ENCODE measurements around the gene ACACB.

Gene ACACB

DNA sequence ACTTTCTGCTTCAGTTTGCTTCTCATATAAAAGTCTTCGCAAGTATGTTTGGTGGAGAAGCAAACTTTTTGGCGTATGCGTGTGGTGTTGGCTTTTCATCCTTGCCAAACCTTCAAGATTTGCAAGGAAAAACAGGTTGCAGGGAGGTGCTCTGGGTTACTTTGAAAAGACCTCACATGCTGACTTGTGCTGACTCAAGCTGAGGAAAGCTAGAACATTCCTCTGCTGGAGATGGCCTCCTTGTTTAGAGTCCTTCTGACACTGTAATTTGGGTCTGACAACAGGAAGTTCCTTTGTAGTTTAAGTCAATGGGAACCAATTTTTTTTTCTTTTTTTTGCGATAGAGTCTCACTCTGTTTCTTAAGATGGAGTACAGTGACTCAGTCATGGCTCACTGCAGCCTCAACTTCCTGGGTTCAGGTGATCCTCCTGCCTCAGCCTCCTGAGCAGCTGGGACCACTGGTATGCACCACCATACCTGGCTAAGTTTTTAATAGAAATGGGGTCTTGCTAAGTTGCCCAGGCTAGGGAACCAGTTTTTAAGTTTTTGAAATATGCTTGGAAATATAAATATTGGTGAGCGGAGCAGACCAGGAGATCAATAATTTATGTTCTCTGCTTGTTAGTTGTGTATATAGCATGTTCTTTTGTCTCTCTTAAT, 2.6 kb upstream of the ACACB start:
- no peaks in the 10 kb centered on the region for H3K9me3 ChIP-seq
- peaks cover 14% of the 10 kb centered on the region for H3K36me3 ChIP-seq
- TF ChIP-seq CTCF (IDR thresholded peaks at IDR 0.05; ENCODE audit: low read depth, low read length) = no peak
- DNase-seq = no peak
- no peaks in the 10 kb centered on the region for H3K27me3 ChIP-seq
- no peak overlapping the region for H3K4me3 ChIP-seq (ENCODE audit: low read depth, low read length)
- peaks cover 10% of the 10 kb centered on the region for H3K4me1 ChIP-seq

- Histone ChIP-seq H3K27me3 (no peaks in the 10 kb centered on the region), H3K4me3 (ENCODE audit: low read depth, low read length) (no peak overlapping the region), H3K4me1 (peaks cover 10% of the 10 kb centered on the region), H3K9me3 (no peaks in the 10 kb centered on the region), H3K36me3 (peaks cover 9% of the 10 kb centered on the region)
- DNase-seq = no peak
- TF ChIP-seq CTCF (IDR thresholded peaks at IDR 0.05; ENCODE audit: low read depth, low read length) = no peak
Observed at GRCh38 chr12:109114644-109115043, 1.7 kb upstream of the ACACB start.

DNA sequence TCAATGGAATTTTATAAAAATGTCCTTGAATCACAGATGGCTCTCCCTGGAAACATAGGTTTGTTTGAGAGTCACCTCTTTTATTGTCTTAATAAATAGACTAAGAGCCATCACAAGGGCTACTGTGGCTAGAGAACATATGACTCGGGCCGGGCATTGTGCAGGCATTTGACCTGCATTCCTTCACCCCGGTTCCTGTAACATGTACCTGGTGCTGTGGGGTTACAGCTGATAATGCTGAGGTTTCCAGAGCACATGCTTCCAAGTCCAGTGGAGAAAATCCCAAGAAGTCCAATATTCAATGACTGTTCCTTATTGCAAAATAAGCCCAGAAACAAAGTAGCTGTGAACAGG, 1.0 kb upstream of the ACACB start:
- Histone ChIP-seq H3K4me1 (peaks cover 4% of the 10 kb centered on the region), H3K36me3 (peaks cover 2% of the 10 kb centered on the region), H3K27me3 (no peaks in the 10 kb centered on the region), H3K4me3 (ENCODE audit: low read depth, low read length) (no peak overlapping the region), H3K9me3 (no peaks in the 10 kb centered on the region)
- TF ChIP-seq CTCF (IDR thresholded peaks at IDR 0.05; ENCODE audit: low read depth, low read length) = no peak
- no peak for DNase-seq

DNA sequence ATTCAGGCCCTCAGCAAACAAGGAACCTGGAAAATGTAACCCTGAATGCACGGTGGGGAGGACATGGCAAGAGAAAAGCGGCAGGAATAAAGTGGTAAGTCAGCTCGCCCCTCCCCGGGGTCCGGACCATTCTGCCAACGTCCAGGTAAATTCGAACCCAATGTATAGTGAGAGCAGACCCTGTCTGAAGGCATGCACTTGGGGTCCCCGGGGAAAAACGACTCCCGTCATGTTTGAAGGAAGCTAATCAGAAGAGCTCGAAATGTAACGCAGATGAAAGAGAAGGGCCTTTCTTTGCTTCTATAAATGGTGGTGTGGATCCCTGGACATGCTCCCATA, 193 bp downstream of the ACACB start:
- Histone ChIP-seq H3K9me3 (no peaks in the 10 kb centered on the region), H3K36me3 (no peaks in the 10 kb centered on the region), H3K4me3 (ENCODE audit: low read depth, low read length) (peak overlapping the region; percentile 36; the same call in 1 of the 2 replicates), H3K4me1 (no peaks in the 10 kb centered on the region; the same call in 1 of the 2 replicates), H3K27me3 (no peaks in the 10 kb centered on the region)
- DNase-seq = no peak
- TF ChIP-seq CTCF (IDR thresholded peaks at IDR 0.05; ENCODE audit: low read depth, low read length) = no peak

- Histone ChIP-seq H3K4me1 (no peaks in the 10 kb centered on the region; the same call in 1 of the 2 replicates), H3K9me3 (no peaks in the 10 kb centered on the region), H3K4me3 (ENCODE audit: low read depth, low read length) (no peak overlapping the region), H3K36me3 (no peaks in the 10 kb centered on the region), H3K27me3 (no peaks in the 10 kb centered on the region)
- TF ChIP-seq CTCF (IDR thresholded peaks at IDR 0.05; ENCODE audit: low read depth, low read length) = no peak
- DNase-seq = no peak
Observed at GRCh38 chr12:109120095-109120494, 3.7 kb downstream of the ACACB start.

DNA sequence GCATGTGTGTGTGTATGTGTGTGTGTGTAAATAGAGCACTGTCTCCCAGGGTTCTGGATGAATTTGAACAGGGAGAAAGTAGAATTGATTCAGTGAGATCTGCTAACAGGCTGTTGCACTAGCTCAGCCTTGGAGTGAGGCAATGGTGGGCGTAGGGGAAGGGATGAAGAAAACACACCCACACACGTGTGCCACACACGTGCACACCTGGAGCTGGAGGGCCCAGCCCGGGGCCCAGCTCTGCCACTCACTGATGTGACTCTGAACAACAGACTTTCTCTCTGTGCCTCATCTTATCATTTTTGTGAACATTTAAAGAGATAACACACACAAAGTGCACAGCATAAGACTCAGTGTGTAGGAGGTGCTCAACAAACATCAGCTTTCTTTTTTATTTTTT, 4.2 kb downstream of the ACACB start:
- Histone ChIP-seq H3K27me3 (no peaks in the 10 kb centered on the region), H3K9me3 (no peaks in the 10 kb centered on the region), H3K4me1 (no peaks in the 10 kb centered on the region; the same call in 1 of the 2 replicates), H3K36me3 (no peaks in the 10 kb centered on the region), H3K4me3 (ENCODE audit: low read depth, low read length) (no peak overlapping the region)
- no peak for DNase-seq
- TF ChIP-seq CTCF (IDR thresholded peaks at IDR 0.05; ENCODE audit: low read depth, low read length) = no peak

All from BE2C (cell line).